ENCODE data around the gene SPRED2. TPM values are rescaled to one million over a fixed set of nuclear protein-coding genes. Genes with fewer than 3 reads are reported as not detected.

Gene SPRED2
- total RNA-seq, 1 donor from 2014 or later: 56.9 TPM

DNA sequence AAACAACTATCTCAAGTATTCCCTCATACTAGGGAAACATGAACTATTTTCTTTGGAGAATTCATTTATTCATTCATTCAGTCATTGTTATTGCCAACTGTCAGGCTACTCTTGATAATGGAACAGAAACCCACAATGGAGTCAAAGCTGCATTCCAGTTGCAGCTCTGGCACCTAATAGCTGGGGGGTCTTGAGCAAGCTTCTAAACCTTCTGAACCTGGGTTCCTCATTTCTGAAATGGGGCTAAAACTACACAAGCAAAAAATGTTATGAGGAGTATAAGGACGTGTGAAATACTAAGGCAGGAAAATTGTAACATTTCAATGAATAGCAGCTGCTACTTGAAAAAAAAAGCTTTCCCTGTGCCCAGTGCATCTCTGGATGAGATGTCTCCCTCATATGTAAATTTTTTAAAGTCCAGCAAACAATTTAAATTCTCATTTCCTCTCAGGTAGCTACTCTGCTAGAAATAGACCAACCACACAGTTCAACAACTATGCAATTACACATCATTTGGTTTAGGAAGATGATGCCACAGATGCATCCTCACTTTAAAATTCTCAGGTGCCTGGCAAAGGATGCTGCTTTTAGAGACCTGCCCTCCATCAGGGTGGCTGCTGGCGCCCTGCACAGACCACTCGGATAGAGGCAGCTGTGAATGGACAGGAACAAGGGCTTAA, 38.5 kb downstream of the SPRED2 start:
- no peaks in the 10 kb centered on the region for H3K36me3 ChIP-seq
- no peaks in the 10 kb centered on the region for H3K9me3 ChIP-seq
- intact Hi-C loops (cut with DNase I): no loop called here
- no peak overlapping the region for H3K4me3 ChIP-seq
- H3K27me3 ChIP-seq: no peaks in the 10 kb centered on the region
- H3K27ac ChIP-seq: no peak overlapping the region
- ATAC-seq: no peak
- TF ChIP-seq, protein P1, sequence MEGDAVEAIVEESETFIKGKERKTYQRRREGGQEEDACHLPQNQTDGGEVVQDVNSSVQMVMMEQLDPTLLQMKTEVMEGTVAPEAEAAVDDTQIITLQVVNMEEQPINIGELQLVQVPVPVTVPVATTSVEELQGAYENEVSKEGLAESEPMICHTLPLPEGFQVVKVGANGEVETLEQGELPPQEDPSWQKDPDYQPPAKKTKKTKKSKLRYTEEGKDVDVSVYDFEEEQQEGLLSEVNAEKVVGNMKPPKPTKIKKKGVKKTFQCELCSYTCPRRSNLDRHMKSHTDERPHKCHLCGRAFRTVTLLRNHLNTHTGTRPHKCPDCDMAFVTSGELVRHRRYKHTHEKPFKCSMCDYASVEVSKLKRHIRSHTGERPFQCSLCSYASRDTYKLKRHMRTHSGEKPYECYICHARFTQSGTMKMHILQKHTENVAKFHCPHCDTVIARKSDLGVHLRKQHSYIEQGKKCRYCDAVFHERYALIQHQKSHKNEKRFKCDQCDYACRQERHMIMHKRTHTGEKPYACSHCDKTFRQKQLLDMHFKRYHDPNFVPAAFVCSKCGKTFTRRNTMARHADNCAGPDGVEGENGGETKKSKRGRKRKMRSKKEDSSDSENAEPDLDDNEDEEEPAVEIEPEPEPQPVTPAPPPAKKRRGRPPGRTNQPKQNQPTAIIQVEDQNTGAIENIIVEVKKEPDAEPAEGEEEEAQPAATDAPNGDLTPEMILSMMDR (IDR thresholded peaks at IDR 0.05): no peak
- DNase-seq: no peak
- peaks cover 29% of the 10 kb centered on the region for H3K4me1 ChIP-seq

DNA sequence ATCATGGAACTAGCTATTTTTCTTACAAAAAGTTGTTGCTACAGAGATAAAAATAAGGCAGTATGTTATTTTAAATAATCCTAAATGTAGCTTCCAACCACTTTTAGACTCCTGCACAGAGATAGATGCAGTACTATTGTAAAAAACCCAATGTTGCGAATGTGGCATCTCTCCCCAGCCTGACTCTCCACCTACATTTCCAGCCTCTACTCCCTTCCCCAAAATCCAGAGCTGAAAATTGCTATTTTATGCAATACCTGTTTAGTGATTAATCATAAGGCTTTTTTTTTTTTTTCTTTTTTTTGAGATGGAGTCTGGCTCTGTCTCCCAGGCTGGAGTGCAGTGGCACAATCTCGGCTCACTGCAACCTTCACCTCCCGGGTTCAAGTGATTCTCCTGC, 39.4 kb downstream of the SPRED2 start:
- H3K36me3 ChIP-seq: no peaks in the 10 kb centered on the region
- H3K4me3 ChIP-seq: no peak overlapping the region
- H3K4me1 ChIP-seq: peaks cover 28% of the 10 kb centered on the region
- intact Hi-C loops (cut with DNase I): no loop called here
- H3K9me3 ChIP-seq: no peaks in the 10 kb centered on the region
- no peaks in the 10 kb centered on the region for H3K27me3 ChIP-seq
- H3K27ac ChIP-seq: no peak overlapping the region
- TF ChIP-seq, protein P1 (IDR thresholded peaks at IDR 0.05): no peak
- ATAC-seq (no peak), DNase-seq (no peak)

DNA sequence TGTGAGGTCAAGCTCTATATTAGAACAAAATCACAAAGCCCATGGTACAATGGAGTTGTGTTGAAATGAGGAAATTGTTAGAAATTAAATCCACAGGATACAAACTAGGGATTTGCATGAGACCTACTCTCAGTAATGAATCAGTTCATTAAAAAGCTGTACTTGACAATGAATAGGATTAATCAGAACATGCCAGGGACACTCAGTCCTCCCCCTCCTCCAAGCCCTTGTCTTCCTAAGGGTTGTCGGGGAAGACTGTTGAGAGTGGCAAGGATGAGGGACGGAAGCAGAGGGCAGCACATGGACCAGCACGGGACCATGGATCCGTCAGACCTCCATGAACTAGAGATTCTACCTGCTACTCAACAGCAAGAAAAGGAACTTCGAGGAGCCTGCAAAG, 39.8 kb downstream of the SPRED2 start:
- ATAC-seq: no peak
- TF ChIP-seq, protein P1 (IDR thresholded peaks at IDR 0.05): no peak
- no peak overlapping the region for H3K4me3 ChIP-seq
- no peaks in the 10 kb centered on the region for H3K9me3 ChIP-seq
- no peaks in the 10 kb centered on the region for H3K27me3 ChIP-seq
- H3K4me1 ChIP-seq: peaks cover 24% of the 10 kb centered on the region
- intact Hi-C loops (cut with DNase I): no loop called here
- DNase-seq: no peak
- H3K36me3 ChIP-seq: no peaks in the 10 kb centered on the region
- H3K27ac ChIP-seq: no peak overlapping the region

DNA sequence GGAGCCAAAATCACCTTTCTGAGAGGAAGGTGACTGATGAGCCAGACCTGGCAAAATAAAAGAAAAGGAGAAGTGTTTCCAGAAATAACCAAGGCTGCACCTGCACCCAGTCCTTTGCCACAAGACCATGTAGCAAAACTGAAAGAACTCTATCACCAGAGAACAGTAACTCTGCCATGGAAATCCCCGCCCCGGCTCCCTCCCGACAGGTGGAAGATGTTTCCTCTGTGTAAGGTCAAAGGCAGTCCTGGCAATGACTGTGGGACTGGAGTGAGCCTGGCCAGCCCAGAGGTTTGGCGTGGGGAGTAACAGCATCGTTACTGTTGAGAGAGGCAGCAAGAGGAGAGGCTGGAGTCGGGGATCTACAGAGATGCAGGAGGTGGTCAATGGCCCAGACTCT, 42.3 kb downstream of the SPRED2 start:
- no peak for DNase-seq
- Histone ChIP-seq H3K9me3 (no peaks in the 10 kb centered on the region), H3K27me3 (no peaks in the 10 kb centered on the region), H3K27ac (no peak overlapping the region), H3K4me3 (no peak overlapping the region), H3K36me3 (no peaks in the 10 kb centered on the region), H3K4me1 (peaks cover 24% of the 10 kb centered on the region)
- ATAC-seq: peak; percentile 41
- TF ChIP-seq, protein P1 (IDR thresholded peaks at IDR 0.05): no peak
- intact Hi-C loops (cut with DNase I): no loop called here

DNA sequence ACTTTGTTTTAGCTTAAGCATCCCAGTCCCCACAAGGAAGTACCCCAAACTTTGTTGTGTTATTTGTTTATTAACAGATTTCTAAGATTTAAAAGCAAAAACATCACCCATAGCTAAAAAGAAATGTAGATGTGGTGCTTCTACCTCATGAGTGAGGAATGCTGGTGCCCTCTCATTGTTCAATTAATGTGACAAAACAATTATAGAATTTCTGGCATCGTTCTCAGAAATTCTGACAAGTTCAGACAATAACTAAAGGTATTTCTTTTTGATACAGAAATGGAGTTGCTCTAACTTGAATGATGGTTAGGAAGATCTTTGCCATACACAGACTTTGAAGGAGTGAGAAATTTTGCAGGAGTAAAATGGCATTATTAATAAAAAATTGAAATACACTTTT, 42.9 kb downstream of the SPRED2 start:
- Histone ChIP-seq H3K36me3 (no peaks in the 10 kb centered on the region), H3K4me1 (peaks cover 29% of the 10 kb centered on the region), H3K27me3 (no peaks in the 10 kb centered on the region), H3K27ac (no peak overlapping the region), H3K9me3 (no peaks in the 10 kb centered on the region), H3K4me3 (no peak overlapping the region)
- ATAC-seq (no peak), DNase-seq (no peak)
- intact Hi-C loops (cut with DNase I): no loop called here
- TF ChIP-seq, protein P1 (IDR thresholded peaks at IDR 0.05): no peak

Data from upper lobe of right lung (tissue), 1 donor.